Smooth muscle cell (in vitro differentiated cells): ENCODE data around the gene NKAIN2. TPM values are rescaled to one million over a fixed set of nuclear protein-coding genes. Genes with fewer than 3 reads are reported as not detected.

Experiments
- DNase-seq: peaks from one replicate; lab custom pipeline; 2025; ENCODE audit not compliant: unreplicated experiment; lab: John Stamatoyannopoulos, UW
- H2AFZ ChIP-seq: fragments of 200-600 bp; sonication (generic); 2 replicates; pipeline ENCODE4 v1.6.0; 2016; ENCODE audit warnings: antibody characterized with exemption, low read depth, mild to moderate bottlenecking
- H3F3A ChIP-seq: fragments of 200-600 bp; sonication (generic); 2 replicates; pipeline ENCODE4 v1.6.0; 2017; ENCODE audit warnings: antibody characterized with exemption, low read depth
- H3K27ac ChIP-seq: fragments of 200-600 bp; sonication (generic); 2 replicates; pipeline ENCODE4 v1.5.1; 2016; ENCODE audit warnings: low read depth, mild to moderate bottlenecking
- H3K27me3 ChIP-seq: fragments of 200-600 bp; sonication (generic); 2 replicates; pipeline ENCODE4 v1.6.1; 2016; ENCODE audit warnings: low read depth, mild to moderate bottlenecking
- H3K36me3 ChIP-seq: fragments of 200-600 bp; sonication (generic); 2 replicates; pipeline ENCODE4 v1.5.1; 2016; ENCODE audit warnings: low read depth
- H3K4me1 ChIP-seq: fragments of 200-600 bp; sonication (generic); 2 replicates; pipeline ENCODE4 v1.5.1; 2016; ENCODE audit warnings: low read depth
- H3K4me2 ChIP-seq: fragments of 200-600 bp; sonication (generic); 2 replicates; pipeline ENCODE4 v1.6.0; 2016; ENCODE audit warnings: mild to moderate bottlenecking
- H3K4me3 ChIP-seq: fragments of 200-600 bp; sonication (generic); 2 replicates; pipeline ENCODE4 v1.5.1; 2016; ENCODE audit warnings: mild to moderate bottlenecking
- H3K79me2 ChIP-seq: fragments of 200-600 bp; sonication (generic); 2 replicates; pipeline ENCODE4 v1.6.0; 2016; ENCODE audit warnings: low read depth, mild to moderate bottlenecking
- H3K9ac ChIP-seq: fragments of 200-600 bp; sonication (generic); 2 replicates; pipeline ENCODE4 v1.6.0; 2016; ENCODE audit warnings: low read depth
- H3K9me3 ChIP-seq: fragments of 200-600 bp; sonication (generic); replicated peaks from 2 replicates; pipeline ENCODE4 v1.5.1; 2016; ENCODE audit warnings: low read depth
- H4K20me1 ChIP-seq: fragments of 200-600 bp; sonication (generic); 2 replicates; pipeline ENCODE4 v1.6.0; 2016; ENCODE audit warnings: low read depth
- WGBS: methylation state at CpG from one replicate; pipeline ENCODE4 v1.1.7; 2016; ENCODE audit warnings: low lambda C conversion rate; 5-methylcytosine and 5-hydroxymethylcytosine counted together
- polyA plus RNA-seq: library from polyadenylated mRNA; unstranded; fragments of >200 nt; fragmentation: Nextera tagmentation; extraction: Ambion mirVana; gene quantifications from 2 replicates; pipeline ENCODE4 v1.2.1, GENCODE V29; 2016
- total RNA-seq: library from RNA; depleted of rRNA; stranded (reverse); fragments of >200 nt; gene quantifications from 2 replicates; pipeline ENCODE4 v1.2.3, GENCODE V29; 2014
- TF ChIP-seq, protein P1 (sequence below): fragments of 200-600 bp; sonication (generic); IDR thresholded peaks from 2 replicates; pipeline ENCODE4 v1.5.1; 2017; ENCODE audit warnings: borderline replicate concordance, mild to moderate bottlenecking, antibody characterized with exemption; ENCODE audit not compliant: insufficient read depth, poor library complexity, severe bottlenecking

Gene NKAIN2
- total and polyA plus RNA-seq, 2 experiments from 2014 or later: 0.09 TPM; not detected in 1

DNA sequence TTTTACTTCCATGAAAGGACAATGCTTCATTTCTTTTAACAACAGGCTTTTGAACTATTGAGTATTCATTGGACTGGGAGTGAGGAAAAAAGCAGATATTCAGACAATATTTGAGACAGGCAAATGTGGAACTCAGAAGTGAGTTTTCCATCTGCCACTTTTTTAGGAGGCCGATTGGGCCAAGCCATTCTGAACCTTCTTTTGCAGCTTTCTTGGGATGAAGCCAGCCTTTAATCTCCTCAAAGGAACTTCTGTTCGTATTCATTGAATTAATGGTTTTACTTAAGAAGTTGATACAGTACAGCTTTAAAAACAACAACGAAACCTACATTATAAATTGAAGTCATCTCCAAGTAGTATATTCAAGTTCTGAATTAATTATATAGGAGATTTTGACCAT lies 971.5 kb downstream of the NKAIN2 start:
- Histone ChIP-seq H3K79me2 (no peaks in the 10 kb centered on the region), H3K9me3 (no peaks in the 10 kb centered on the region), H3K36me3 (no peaks in the 10 kb centered on the region), H2AFZ (no peak overlapping the region), H3K4me1 (no peaks in the 10 kb centered on the region), H3F3A (no peaks in the 10 kb centered on the region), H3K4me2 (no peak overlapping the region), H3K9ac (no peak overlapping the region), H3K27me3 (peaks cover 8% of the 10 kb centered on the region), H4K20me1 (no peaks in the 10 kb centered on the region), H3K4me3 (no peak overlapping the region), H3K27ac (no peak overlapping the region)
- TF ChIP-seq, protein P1, sequence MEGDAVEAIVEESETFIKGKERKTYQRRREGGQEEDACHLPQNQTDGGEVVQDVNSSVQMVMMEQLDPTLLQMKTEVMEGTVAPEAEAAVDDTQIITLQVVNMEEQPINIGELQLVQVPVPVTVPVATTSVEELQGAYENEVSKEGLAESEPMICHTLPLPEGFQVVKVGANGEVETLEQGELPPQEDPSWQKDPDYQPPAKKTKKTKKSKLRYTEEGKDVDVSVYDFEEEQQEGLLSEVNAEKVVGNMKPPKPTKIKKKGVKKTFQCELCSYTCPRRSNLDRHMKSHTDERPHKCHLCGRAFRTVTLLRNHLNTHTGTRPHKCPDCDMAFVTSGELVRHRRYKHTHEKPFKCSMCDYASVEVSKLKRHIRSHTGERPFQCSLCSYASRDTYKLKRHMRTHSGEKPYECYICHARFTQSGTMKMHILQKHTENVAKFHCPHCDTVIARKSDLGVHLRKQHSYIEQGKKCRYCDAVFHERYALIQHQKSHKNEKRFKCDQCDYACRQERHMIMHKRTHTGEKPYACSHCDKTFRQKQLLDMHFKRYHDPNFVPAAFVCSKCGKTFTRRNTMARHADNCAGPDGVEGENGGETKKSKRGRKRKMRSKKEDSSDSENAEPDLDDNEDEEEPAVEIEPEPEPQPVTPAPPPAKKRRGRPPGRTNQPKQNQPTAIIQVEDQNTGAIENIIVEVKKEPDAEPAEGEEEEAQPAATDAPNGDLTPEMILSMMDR: no peak
- WGBS: 76% methylated on average over 3 of the region's 3 CpGs
- DNase-seq: no peak

DNA sequence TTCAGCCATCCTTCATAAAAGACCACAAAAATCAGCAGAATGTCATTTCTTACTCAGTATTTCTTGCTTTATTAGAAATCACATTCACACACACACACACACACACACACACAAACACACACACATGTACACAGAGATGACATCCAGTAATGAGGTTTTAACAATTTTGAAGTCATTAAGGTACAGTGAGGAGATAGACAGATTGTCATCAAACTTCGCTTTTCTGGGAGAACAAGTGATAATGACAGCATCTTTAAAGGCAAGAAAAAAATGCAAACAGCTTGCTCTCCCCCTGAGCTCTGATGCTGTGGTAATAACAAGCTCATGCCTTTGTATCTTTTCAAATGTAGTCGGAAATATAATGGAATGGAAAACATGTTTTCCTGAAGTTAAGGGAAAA lies 974.2 kb downstream of the NKAIN2 start:
- Histone ChIP-seq H3K36me3 (no peaks in the 10 kb centered on the region), H3K9ac (no peak overlapping the region), H3K4me3 (no peak overlapping the region), H3K27ac (no peak overlapping the region), H3K27me3 (peaks cover 8% of the 10 kb centered on the region), H3K4me2 (no peak overlapping the region), H3K79me2 (no peaks in the 10 kb centered on the region), H4K20me1 (no peaks in the 10 kb centered on the region), H2AFZ (no peak overlapping the region), H3K9me3 (no peaks in the 10 kb centered on the region), H3F3A (no peaks in the 10 kb centered on the region), H3K4me1 (no peaks in the 10 kb centered on the region)
- no peak for DNase-seq
- TF ChIP-seq, protein P1: no peak
- WGBS: 74% methylated on average over 2 of the region's 2 CpGs

DNA sequence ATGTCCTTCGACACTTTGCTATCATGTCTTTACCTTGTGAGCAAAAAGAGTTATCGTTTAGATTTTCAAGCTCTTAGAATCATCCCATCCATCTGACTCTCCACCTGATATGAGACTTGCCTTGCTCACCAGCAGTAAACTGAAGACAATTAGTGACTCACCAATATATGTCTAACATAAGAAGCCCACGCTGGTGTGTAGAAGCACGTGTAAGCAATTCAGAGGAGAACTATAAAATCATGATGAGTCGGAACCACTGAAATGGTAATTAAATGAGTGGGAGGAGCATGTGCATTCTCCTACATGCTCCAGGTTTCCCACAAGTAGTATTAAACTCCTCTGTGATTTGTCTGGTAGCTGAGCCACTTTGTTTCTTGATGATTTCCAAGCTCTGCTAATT lies 977.0 kb downstream of the NKAIN2 start:
- TF ChIP-seq, protein P1: no peak
- H3K9ac ChIP-seq: no peak overlapping the region
- no peaks in the 10 kb centered on the region for H3K9me3 ChIP-seq
- no peaks in the 10 kb centered on the region for H4K20me1 ChIP-seq
- peaks cover 8% of the 10 kb centered on the region for H3K27me3 ChIP-seq
- no peak for DNase-seq
- no peaks in the 10 kb centered on the region for H3F3A ChIP-seq
- H3K79me2 ChIP-seq: no peaks in the 10 kb centered on the region
- no peaks in the 10 kb centered on the region for H3K36me3 ChIP-seq
- no peak overlapping the region for H3K4me3 ChIP-seq
- 75% methylated on average over 5 of the region's 5 CpGs for WGBS
- no peak overlapping the region for H2AFZ ChIP-seq
- no peak overlapping the region for H3K4me2 ChIP-seq
- no peak overlapping the region for H3K27ac ChIP-seq
- no peaks in the 10 kb centered on the region for H3K4me1 ChIP-seq

DNA sequence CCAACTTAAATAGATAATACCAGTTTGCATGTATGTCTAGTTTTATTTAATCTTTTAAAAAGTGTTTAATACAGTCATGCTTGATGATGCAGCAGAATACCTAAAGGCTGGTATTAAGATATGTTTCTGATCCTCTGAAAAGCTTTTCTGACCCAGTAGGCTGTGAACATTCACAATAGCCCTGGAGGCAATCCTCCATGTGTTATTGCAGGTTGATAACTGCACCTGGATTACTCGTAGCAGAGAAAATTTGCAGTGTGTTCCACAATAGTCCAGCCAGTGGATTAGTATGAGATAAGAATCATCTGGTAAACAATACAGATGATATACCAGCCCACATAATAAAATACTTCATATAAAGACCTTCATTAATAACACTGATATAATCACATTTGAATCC lies 979.7 kb downstream of the NKAIN2 start:
- no peaks in the 10 kb centered on the region for H3F3A ChIP-seq
- 82% methylated on average over 1 of the region's 1 CpG for WGBS

More for the DNA sequence above, 979.7 kb downstream of the NKAIN2 start:
- TF ChIP-seq, protein P1: no peak
- DNase-seq: no peak
- Histone ChIP-seq H3K79me2 (no peaks in the 10 kb centered on the region), H3K27ac (no peak overlapping the region), H3K9ac (no peak overlapping the region), H2AFZ (no peak overlapping the region), H3K4me1 (no peaks in the 10 kb centered on the region), H3K27me3 (no peaks in the 10 kb centered on the region), H3K4me2 (no peak overlapping the region), H3K9me3 (no peaks in the 10 kb centered on the region), H3K36me3 (no peaks in the 10 kb centered on the region), H3K4me3 (no peak overlapping the region), H4K20me1 (no peaks in the 10 kb centered on the region)
